B cell (primary cell): ENCODE measurements around the gene MIS18A. TPM values are rescaled to one million over a fixed set of nuclear protein-coding genes. Genes with fewer than 3 reads are reported as not detected.

Source experiments
- ATAC-seq: fragments of 200-7000 bp; cut with Tn5 transposase; one replicate; pipeline ENCODE4 v1.10.0; 2021; ENCODE audit warnings: low read depth, mild to moderate bottlenecking, moderate number of reproducible peaks, moderate library complexity
- CTCF ChIA-PET: fragments of 350-600 bp; sonication (Branson Sonifier 250); formaldehyde crosslinking; loops from one replicate; lab custom pipeline; 2021; ENCODE audit warnings: antibody characterized with exemption, inconsistent platforms; lab: Charles Lee
- POLR2A ChIA-PET: fragments of 350-600 bp; sonication (Branson Sonifier 250); formaldehyde crosslinking; loops from one replicate; lab custom pipeline; 2021; ENCODE audit warnings: antibody characterized with exemption; lab: Charles Lee
- DNase-seq: peaks from one replicate; pipeline ENCODE4 v3.0.0; 2013
- H2AFZ ChIP-seq: 2 replicates; pipeline ENCODE4 v1.6.1; 2012; ENCODE audit warnings: mild to moderate bottlenecking, low read depth, low read length; ENCODE audit not compliant: insufficient read depth, poor library complexity, severe bottlenecking
- H3K27ac ChIP-seq, 2 donors: 1 replicate in 1 of 2; 2 replicates in 1 of 2; pipeline ENCODE4 v1.5.1; 2012 to 2013; ENCODE audit warnings: low read length in 2 of 2, mild to moderate bottlenecking in 2 of 2, moderate library complexity in 1 of 2
- H3K27me3 ChIP-seq, 4 experiments: fragments of 200-600 bp in 1 of 4; sonication (generic) in 1 of 4; replicated peaks in 1 of 4; 1 replicate in 2 of 4; 2 replicates in 2 of 4; pipeline versions ENCODE4 v1.6.1 to v1.7.0; 2013 to 2016; ENCODE audit warnings: low read length in 3 of 4, mild to moderate bottlenecking in 2 of 4, mixed read lengths in 1 of 4, moderate library complexity in 1 of 4; ENCODE audit not compliant: insufficient read depth in 4 of 4, control insufficient read depth in 3 of 4; ENCODE audit errors: control extremely low read depth in 1 of 4
- H3K36me3 ChIP-seq, 2 experiments: replicated peaks in 1 of 2; 1 replicate in 1 of 2; 2 replicates in 1 of 2; pipeline versions ENCODE4 v1.6.1 to v1.7.1; 2013; ENCODE audit warnings: low read length in 1 of 2; ENCODE audit not compliant: insufficient read depth in 2 of 2, control insufficient read depth in 1 of 2; ENCODE audit errors: control extremely low read depth in 1 of 2, extremely low read depth in 1 of 2
- H3K4me1 ChIP-seq, 2 donors: fragments of 200-600 bp in 1 of 2; sonication (generic) in 1 of 2; 1 replicate in 1 of 2; 2 replicates in 1 of 2; pipeline versions ENCODE4 v1.5.1 to v1.6.1; 2013 to 2017; ENCODE audit warnings: low read length in 2 of 2; ENCODE audit not compliant: control insufficient read depth in 2 of 2, insufficient read depth in 2 of 2
- H3K4me2 ChIP-seq: replicated peaks from 2 replicates; pipeline ENCODE3; 2012; ENCODE audit warnings: mild to moderate bottlenecking, low read depth, low read length; ENCODE audit not compliant: poor library complexity, severe bottlenecking
- H3K4me3 ChIP-seq, 5 experiments: fragments of 200-600 bp in 1 of 5; sonication (generic) in 1 of 5; 1 replicate in 3 of 5; 2 replicates in 2 of 5; pipeline versions ENCODE4 v1.5.1 to v1.7.0; 2011 to 2016; ENCODE audit warnings: low read length in 4 of 5, mild to moderate bottlenecking in 4 of 5, low read depth in 2 of 5, control low read depth in 1 of 5, moderate library complexity in 1 of 5; ENCODE audit not compliant: insufficient read depth in 1 of 5; ENCODE audit errors: control extremely low read depth in 1 of 5, extremely low read depth in 1 of 5
- H3K79me2 ChIP-seq: fragments of 200-600 bp; sonication (generic); one replicate; pipeline ENCODE4 v1.6.0; 2016; ENCODE audit warnings: low read length; ENCODE audit not compliant: control insufficient read depth, insufficient read depth
- H3K9ac ChIP-seq: fragments of 200-600 bp; sonication (generic); 2 replicates; pipeline ENCODE4 v1.6.1; 2017; ENCODE audit warnings: mild to moderate bottlenecking, low read length, moderate library complexity
- H3K9me3 ChIP-seq, 3 donors: one replicate each; pipeline versions ENCODE4 v1.6.1 to v1.7.1; 2013; ENCODE audit warnings: low read length in 2 of 3; ENCODE audit not compliant: control insufficient read depth in 2 of 3, insufficient read depth in 1 of 3; ENCODE audit errors: control extremely low read depth in 1 of 3
- H4K20me1 ChIP-seq: 2 replicates; pipeline ENCODE4 v1.6.0; 2012; ENCODE audit warnings: mild to moderate bottlenecking, low read length; ENCODE audit not compliant: insufficient read depth, control insufficient read depth, poor library complexity, severe bottlenecking
- H3K27ac Mint-ChIP-seq: one replicate; pipeline ENCODE4 v1.8.0; 2021; ENCODE audit warnings: mixed read lengths
- H3K27me3 Mint-ChIP-seq: one replicate; pipeline ENCODE4 v1.8.0; 2021; ENCODE audit warnings: mixed read lengths
- H3K4me1 Mint-ChIP-seq: one replicate; pipeline ENCODE4 v1.8.0; 2021; ENCODE audit warnings: mixed read lengths
- H3K4me3 Mint-ChIP-seq: one replicate; pipeline ENCODE4 v1.8.0; 2021; ENCODE audit warnings: mixed read lengths
- H3K9me3 Mint-ChIP-seq: one replicate; pipeline ENCODE4 v1.8.0; 2022; ENCODE audit warnings: mixed read lengths; ENCODE audit not compliant: insufficient read depth
- CTCF ChIP-seq: fragments of 200-600 bp; IDR thresholded peaks from one replicate; pipeline ENCODE4 v1.8.0; 2022; ENCODE audit warnings: antibody characterized with exemption, mild to moderate bottlenecking
- EZH2 ChIP-seq: IDR thresholded peaks from 2 replicates; pipeline ENCODE4 v1.6.1; 2012; ENCODE audit warnings: borderline replicate concordance, low read depth, mild to moderate bottlenecking, moderate library complexity, low read length; ENCODE audit not compliant: insufficient read depth, poor library complexity, severe bottlenecking
- WGBS: methylation state at CpG from one replicate; pipeline ENCODE4 v1.1.5; 2013; ENCODE audit warnings: missing lambda C conversion rate; ENCODE audit not compliant: insufficient coverage; 5-methylcytosine and 5-hydroxymethylcytosine counted together
- intact Hi-C: fragments of 100-400 bp; cut with micrococcal nuclease; formaldehyde crosslinking; loops from one replicate; pipeline ENCODE4 v1.10.0; 2022
- polyA plus RNA-seq: library from polyadenylated mRNA; depleted of rRNA; stranded (reverse); fragments of >200 nt; gene quantifications from 2 replicates; pipeline ENCODE4 v1.2.3, GENCODE V29; 2012
- total RNA-seq, 2 donors: library from RNA; stranded (reverse); fragments of 120-200 nt in 1 of 2; gene quantifications; 1 replicate in 1 of 2; 2 replicates in 1 of 2; pipeline versions ENCODE4 v1.2.3 to v1.2.4, GENCODE V29; 2013 to 2022

Gene MIS18A
- total and polyA plus RNA-seq, 2 donors (not counting 1 experiment from before 2014, with no cell fraction given): 4.0 to 10.4 TPM

DNA sequence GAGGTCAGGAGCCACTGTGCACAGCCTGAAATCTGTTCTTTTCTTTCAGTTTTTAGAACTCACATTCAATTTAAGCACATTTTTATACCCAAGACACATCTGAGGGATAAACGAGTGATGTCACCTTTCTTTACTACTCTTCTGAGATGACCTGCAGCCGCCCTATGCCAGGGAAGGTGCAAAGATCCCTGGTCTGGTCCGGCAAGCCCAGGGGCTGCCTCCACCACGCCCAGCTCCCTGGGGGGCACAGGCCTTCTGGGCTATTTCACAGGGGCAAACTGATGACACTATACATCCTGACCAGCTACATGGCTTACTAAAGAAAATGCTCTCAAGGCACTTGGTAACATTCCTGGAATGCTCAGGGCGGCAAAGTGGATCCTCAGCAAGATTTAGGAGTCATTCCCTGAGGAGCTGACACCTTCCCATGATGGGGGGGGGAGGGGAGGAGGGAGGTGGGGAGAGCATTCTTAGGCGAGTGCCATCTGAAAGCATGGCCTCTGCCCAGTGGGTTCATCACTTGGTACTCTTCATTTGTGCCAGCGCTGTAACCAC lies 31.1 kb upstream of the MIS18A start:
- H4K20me1 ChIP-seq: no peaks in the 10 kb centered on the region
- H3K27ac Mint-ChIP-seq: no peak overlapping the region
- no peaks in the 10 kb centered on the region for H3K4me1 ChIP-seq
- H3K27me3 ChIP-seq: no peaks in the 10 kb centered on the region
- TF ChIP-seq CTCF: no peak
- intact Hi-C loops: no loop called here
- peaks cover 0 to 30% of the 10 kb centered on the region in 2 experiments for H3K36me3 ChIP-seq
- DNase-seq (no peak), ATAC-seq (no peak)
- no peak overlapping the region for H3K4me3 ChIP-seq
- no peaks in the 10 kb centered on the region for H3K9me3 Mint-ChIP-seq
- ChIA-PET POLR2A (no interaction called here), CTCF (no interaction called here)
- no peak overlapping the region for H3K27ac ChIP-seq
- no peak overlapping the region for H3K4me2 ChIP-seq
- H3K4me3 Mint-ChIP-seq: no peak overlapping the region
- H3K9ac ChIP-seq: no peak overlapping the region
- no peaks in the 10 kb centered on the region for H3K27me3 Mint-ChIP-seq
- H3K79me2 ChIP-seq: no peaks in the 10 kb centered on the region
- no peak overlapping the region for H2AFZ ChIP-seq
- H3K9me3 ChIP-seq: peaks cover 0 to 4% (median 0%) of the 10 kb centered on the region in 3 donors
- 96% methylated on average over 5 of the region's 7 CpGs for WGBS
- no peaks in the 10 kb centered on the region for H3K4me1 Mint-ChIP-seq

- no peak overlapping the region for H3K4me3 ChIP-seq
- POLR2A ChIA-PET: no interaction called here
- no peak overlapping the region for H3K4me2 ChIP-seq
- peaks cover 0 to 4% (median 0%) of the 10 kb centered on the region in 3 donors for H3K9me3 ChIP-seq
- intact Hi-C loops: no loop called here
- H3K79me2 ChIP-seq: no peaks in the 10 kb centered on the region
- no peak overlapping the region for H2AFZ ChIP-seq
- no peak overlapping the region for H3K27ac Mint-ChIP-seq
- H3K4me1 ChIP-seq: no peaks in the 10 kb centered on the region
- H3K36me3 ChIP-seq: peaks cover 0 to 25% of the 10 kb centered on the region in 2 experiments
- WGBS: over 99% methylated on average over 7 of the region's 10 CpGs
- CTCF ChIA-PET: no interaction called here
- no peak for DNase-seq
- H3K9ac ChIP-seq: no peak overlapping the region
- H3K4me1 Mint-ChIP-seq: no peaks in the 10 kb centered on the region
- no peak overlapping the region for H3K4me3 Mint-ChIP-seq
- H3K9me3 Mint-ChIP-seq: no peaks in the 10 kb centered on the region
- ATAC-seq: no peak
- TF ChIP-seq EZH2 (no peak), CTCF (no peak)
- no peaks in the 10 kb centered on the region for H3K27me3 ChIP-seq
- H4K20me1 ChIP-seq: no peaks in the 10 kb centered on the region
- no peaks in the 10 kb centered on the region for H3K27me3 Mint-ChIP-seq
- no peak overlapping the region for H3K27ac ChIP-seq
Observed at GRCh38 chr21:32308696-32309095, 29.8 kb upstream of the MIS18A start.
